ENCODE data around the gene PEX16.

PEX16 gene

DNA sequence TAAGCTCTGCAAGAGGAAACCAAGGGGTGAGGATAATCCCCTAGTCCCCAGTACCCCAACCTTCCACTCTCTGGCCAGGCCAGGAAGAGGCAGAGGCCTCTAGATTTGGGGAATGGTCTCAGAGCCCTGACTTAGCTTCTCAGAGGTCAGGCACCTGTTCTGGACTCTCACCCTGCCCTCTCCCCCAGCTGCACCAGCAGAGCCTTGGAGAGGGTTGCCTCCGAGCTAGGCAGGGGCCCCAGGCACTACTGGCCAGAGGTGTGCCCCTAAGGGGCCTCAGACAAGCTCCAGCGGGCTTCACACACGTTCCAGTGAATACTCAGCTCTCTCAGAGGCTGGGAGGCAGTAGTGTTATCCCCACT is 18.6 kb downstream of the PEX16 start:
- TF ChIP-seq, protein P1, sequence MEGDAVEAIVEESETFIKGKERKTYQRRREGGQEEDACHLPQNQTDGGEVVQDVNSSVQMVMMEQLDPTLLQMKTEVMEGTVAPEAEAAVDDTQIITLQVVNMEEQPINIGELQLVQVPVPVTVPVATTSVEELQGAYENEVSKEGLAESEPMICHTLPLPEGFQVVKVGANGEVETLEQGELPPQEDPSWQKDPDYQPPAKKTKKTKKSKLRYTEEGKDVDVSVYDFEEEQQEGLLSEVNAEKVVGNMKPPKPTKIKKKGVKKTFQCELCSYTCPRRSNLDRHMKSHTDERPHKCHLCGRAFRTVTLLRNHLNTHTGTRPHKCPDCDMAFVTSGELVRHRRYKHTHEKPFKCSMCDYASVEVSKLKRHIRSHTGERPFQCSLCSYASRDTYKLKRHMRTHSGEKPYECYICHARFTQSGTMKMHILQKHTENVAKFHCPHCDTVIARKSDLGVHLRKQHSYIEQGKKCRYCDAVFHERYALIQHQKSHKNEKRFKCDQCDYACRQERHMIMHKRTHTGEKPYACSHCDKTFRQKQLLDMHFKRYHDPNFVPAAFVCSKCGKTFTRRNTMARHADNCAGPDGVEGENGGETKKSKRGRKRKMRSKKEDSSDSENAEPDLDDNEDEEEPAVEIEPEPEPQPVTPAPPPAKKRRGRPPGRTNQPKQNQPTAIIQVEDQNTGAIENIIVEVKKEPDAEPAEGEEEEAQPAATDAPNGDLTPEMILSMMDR (IDR thresholded peaks at IDR 0.05; ENCODE audit: borderline replicate concordance, control extremely low read depth, extremely low read depth, insufficient read depth, missing control alignments): no peak
- in situ Hi-C loops (cut with MboI; ENCODE audit: low sequenced_read_pairs, unreplicated experiment): no loop called here
- DNase-seq (ENCODE audit: low spot score): no peak

DNA sequence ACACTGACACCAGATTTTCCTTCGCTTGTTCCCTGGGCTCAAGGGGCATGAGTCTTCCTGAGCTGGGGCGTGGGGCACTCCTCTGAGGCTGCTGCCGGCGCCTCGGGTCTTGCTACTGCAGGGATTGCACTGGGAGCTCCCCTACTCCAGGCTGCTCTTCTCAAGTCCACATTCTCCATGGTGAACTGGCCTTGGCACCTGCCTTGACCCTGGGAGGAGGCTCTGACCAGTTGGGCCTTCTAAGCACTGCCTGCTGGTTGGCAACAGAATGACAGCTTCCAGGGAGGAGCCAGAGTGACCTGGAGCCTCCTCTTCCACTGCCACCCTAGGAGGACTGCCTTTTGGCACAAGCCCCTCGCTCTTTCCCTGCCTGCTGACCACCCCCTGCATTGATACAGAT is 20.1 kb downstream of the PEX16 start:
- no peak for DNase-seq (ENCODE audit: low spot score)
- TF ChIP-seq, protein P1 (IDR thresholded peaks at IDR 0.05; ENCODE audit: borderline replicate concordance, control extremely low read depth, extremely low read depth, insufficient read depth, missing control alignments): no peak
- in situ Hi-C loops (cut with MboI; ENCODE audit: low sequenced_read_pairs, unreplicated experiment): no loop called here

DNA sequence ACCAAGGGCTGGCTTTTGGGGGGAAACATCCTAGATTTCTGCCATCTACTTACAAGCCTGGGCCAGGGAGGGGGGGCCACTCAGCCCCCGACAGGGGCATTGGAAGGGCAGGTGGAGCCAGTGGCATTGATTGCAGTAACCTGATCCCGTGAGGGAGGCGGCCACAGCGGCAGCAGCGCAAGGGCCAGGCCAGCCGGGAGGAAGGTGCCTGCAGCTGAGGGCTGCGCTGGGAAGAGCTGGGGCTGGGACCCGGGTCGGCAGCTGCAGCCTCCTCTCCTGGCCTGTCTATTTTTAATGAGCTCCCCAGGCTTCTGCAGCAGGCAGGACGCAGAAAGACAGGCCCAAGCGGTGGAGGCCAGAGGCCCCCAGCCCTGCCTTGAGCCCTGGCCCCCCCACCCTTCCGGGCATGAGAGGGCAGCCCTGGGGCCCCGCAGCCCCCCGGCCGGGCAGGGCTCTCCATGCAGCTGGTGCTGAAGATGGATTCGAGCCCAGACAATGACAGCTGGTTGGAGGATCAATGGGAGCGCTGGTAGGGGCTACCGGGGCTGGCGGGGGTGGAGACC is 21.2 kb downstream of the PEX16 start:
- no peak for DNase-seq (ENCODE audit: low spot score)
- TF ChIP-seq, protein P1 (IDR thresholded peaks at IDR 0.05; ENCODE audit: borderline replicate concordance, control extremely low read depth, extremely low read depth, insufficient read depth, missing control alignments): no peak
- in situ Hi-C loops (cut with MboI; ENCODE audit: low sequenced_read_pairs, unreplicated experiment): no loop called here

DNA sequence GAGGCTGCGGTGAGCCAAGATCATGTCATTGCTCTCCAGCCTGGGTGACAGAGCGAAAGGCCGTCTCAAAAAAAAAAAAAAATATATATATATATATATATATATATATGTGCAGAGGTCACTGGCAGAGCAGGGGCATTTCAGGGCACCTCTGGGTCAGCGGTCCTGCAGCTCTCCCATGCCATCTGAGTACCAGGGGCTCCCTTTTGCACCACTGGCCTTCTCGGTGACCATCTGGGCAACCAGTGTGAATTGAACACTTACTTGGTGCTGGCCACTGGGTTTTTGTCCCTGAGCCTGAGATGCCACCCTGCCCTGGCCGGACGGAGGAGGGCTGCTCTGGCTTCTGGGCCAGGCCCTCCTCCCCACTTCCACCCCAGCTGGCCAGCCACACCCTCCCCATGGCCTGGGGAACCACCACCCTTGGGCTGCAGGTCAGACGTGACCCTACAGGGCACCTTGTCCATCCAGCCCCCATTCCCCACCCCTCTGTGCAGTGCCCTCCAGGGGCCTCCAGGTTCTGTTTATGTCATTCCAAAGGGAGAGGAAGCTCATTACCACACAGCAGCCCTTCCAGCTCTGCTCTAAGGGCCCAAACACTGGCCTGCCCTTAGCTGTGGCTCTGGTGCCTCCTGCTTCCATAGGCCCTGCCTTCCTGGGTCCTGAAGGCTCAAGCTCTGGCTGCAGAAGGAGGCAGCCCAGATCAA is 22.0 kb downstream of the PEX16 start:
- DNase-seq (ENCODE audit: low spot score): no peak
- in situ Hi-C loops (cut with MboI; ENCODE audit: low sequenced_read_pairs, unreplicated experiment): no loop called here
- TF ChIP-seq, protein P1 (IDR thresholded peaks at IDR 0.05; ENCODE audit: borderline replicate concordance, control extremely low read depth, extremely low read depth, insufficient read depth, missing control alignments): no peak

DNA sequence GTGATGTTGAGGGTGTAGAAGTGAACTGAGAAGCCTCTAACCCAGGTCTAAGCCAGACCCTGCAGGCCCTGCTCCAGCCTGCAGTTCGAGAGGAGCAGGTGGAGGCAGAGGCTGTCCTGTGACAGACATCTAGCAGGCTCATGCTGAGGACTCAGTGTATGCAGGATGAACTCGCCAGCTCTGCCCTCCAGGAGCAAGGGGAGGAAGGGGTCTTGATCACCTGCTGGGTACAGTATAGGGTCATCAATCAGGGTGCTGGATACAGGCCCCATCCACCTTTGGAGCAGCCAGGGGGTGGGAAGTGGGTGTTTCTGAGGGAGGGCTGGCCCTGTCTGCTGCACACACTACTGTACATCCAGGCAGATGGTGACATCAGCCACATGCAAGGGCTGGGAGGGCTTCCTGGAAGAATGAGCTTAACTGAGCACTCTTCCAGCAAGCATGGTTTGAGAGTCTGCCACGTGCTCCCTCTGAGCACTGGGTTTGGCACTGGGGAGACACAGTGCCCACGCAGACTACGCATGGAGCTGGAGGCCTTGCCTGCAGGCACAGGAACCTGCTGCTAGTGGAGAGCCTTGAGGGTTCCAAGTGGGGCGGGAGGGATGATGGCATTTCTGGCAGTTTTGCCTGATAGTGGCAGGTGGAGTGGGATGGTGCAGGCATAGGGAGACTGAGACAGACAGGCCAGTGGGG is 23.0 kb downstream of the PEX16 start:
- in situ Hi-C loops (cut with MboI; ENCODE audit: low sequenced_read_pairs, unreplicated experiment): no loop called here
- TF ChIP-seq, protein P1 (IDR thresholded peaks at IDR 0.05; ENCODE audit: borderline replicate concordance, control extremely low read depth, extremely low read depth, insufficient read depth, missing control alignments): no peak

DNA sequence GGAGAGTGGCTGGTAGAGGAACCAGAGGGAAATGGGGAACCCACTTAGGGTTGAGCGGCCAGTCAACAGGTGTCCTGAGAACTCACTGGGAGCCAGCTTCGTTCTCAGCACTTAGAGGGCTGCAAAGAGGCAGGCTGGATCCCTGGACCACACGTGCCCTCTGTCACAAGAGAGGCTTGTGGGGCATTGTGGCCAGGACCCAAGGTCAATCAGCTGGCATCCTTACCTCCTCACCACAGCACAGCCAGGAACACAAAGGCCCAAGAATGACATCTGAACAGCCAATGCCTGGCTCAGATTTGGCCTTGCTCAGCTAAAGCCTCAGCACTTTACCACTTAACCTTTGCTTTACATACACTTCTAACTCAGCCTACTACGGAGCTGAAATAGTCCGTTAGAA is 24.8 kb downstream of the PEX16 start:
- in situ Hi-C loops (cut with MboI; ENCODE audit: low sequenced_read_pairs, unreplicated experiment): no loop called here
- TF ChIP-seq, protein P1 (IDR thresholded peaks at IDR 0.05; ENCODE audit: borderline replicate concordance, control extremely low read depth, extremely low read depth, insufficient read depth, missing control alignments): no peak
- DNase-seq (ENCODE audit: low spot score): no peak

More for the DNA sequence above, 23.0 kb downstream of the PEX16 start:
- DNase-seq (ENCODE audit: low spot score): no peak
